HG03354 (cell line): ENCODE measurements around the gene FAM78B.

Experiments
- ATAC-seq: cut with Tn5 transposase; IDR thresholded peaks from one replicate; pipeline ENCODE4 v1.9.1; 2021; ENCODE audit warnings: mild to moderate bottlenecking; ENCODE audit not compliant: unreplicated experiment, poor library complexity, severe bottlenecking

Gene FAM78B

DNA sequence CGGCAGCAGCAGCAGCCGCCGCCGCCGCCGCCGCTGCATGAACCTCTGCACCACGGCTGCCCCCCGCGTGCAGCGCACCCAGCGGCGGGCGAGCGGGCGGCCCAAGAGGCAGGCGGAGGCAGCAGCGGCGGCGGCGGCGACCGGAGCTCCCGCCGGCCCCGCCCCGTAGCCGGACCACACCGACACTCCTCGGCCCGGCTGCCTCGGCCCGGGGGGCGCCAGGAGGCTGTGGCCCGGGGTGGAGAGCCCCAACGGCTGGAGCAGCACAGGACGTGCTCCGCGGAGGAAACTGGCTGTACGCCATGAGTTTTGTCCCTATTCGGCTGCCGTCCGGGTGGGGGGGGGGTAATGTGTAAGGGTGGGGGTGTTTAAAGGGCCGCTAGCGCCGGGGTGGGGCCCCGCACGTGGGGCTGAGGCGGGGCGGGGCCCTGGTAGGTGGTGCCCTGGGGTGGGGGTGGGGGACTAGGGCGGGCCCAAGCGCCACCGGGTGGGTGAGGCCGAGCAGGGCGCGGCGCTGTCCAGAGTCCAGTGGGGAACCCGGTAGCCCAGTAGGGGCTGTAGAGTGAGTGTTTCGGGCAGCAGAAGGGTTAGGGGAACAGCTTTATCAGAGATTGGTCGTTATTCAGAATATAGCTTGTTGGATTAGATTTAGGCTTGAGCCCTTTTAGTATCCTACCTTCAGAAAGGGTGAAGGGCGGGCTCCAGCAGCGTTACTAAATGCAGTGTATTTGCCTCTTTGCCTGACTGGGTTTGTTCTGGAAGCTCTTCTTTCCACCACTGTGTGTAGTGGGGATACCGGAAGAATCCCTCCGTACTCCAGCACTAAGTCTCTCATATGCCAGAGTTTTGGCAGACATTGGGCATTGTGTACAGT lies at the start of gene FAM78B:
TSS of gene FAM78B (minus strand) at position 304 of the 874 bp plus-strand sequence. CDS start 753 bp downstream, outside the sequence.
- peak; percentile 50 for ATAC-seq

DNA sequence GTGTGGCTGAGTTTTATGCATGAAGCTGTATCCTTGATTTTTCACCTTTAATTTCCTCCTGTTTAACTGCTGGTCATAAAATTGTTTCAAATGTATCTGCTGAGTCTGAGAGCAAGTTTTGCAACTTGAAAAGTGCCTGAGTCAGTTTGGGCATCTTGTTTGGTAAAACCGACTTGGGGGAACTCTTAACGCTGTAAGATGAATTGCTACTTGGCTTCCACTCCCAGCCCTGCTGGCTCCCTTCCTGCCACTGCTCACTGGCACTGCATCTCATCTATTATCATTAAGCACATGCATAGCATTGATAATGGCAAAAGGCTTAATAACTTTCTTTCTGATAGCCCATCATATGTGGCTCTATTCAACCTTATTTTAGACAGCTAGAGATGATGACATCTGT lies 35.7 kb upstream of the FAM78B start:
- no peak for ATAC-seq

DNA sequence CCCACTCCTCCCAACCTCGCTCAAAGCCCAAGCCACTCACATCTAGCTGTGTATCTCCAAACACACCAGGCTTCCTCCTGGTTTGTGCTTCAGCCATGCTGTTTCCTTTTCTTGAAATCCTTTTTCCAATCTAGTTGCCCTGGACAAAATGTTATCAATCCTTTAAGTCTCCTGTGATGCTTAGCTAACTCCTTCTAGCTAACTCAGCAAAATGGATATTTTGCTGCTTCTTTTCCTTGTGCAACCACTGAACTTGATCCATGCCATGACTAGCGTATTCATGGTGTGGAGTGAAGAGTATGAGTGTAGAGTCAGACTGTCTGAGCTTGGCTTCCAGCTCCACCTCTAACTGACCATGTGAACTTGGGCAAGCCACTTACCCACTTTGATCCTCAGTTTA lies 33.9 kb upstream of the FAM78B start:
- no peak for ATAC-seq

DNA sequence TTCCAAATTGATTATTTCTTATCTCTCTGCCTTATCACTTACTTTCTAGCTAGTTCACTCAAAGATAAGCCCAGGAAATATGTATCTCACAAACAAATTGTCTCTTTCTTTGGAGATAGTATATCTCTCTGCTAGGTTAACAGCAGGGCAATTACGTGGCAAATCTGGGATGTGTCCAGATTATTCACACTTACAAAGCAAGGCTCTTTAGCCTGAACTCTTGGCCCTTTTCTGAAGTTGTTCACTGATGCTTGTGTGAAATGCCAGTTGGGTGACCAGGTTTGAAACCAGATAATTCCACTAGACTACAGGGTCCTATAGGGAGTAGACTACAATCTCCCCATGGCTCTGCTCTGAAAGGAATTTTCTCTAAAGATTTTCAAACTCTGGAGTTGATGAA lies 30.8 kb upstream of the FAM78B start:
- ATAC-seq: no peak

DNA sequence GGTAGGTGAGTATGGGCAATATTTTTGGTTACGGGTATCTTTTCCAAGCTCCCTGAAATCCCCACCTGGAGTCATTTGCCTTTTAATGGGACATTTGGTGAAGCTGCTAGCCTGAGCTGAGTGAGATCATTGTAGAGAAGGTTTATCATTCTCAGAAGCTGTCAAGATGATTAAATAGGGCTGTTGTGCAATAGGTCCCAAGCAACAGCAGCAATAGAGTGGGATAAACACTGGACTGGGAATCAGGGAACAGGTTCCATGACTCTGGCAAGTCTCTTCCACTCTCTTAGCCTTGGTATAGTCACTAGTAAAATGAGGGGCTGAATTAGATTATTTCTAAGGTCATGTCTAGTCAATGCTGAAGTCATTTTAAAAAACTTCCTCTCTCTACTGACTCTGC lies 30.3 kb upstream of the FAM78B start:
- ATAC-seq: no peak

- no peak for ATAC-seq
Measured at GRCh38 chr1:166193057-166193698, 26.4 kb upstream of the FAM78B start.

DNA sequence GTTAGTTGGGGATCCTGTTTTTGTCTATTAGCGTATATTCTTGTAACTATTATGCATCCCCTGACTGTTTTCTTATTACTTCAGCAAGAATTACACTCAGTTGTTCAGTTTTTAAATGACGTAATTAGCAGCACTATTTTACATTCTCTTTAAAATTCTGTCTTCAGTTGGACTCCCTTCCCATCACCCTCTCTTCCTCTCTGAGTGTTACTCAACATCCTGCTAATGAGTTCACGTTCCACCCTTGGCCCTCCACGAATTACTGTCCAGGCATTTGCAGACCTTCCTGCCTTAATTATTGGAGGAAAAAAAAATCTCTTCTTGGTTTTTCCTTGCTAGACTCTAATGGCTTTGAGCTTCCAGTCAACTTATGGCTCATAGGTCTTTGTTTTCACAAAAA lies 23.6 kb upstream of the FAM78B start:
- ATAC-seq: no peak

DNA sequence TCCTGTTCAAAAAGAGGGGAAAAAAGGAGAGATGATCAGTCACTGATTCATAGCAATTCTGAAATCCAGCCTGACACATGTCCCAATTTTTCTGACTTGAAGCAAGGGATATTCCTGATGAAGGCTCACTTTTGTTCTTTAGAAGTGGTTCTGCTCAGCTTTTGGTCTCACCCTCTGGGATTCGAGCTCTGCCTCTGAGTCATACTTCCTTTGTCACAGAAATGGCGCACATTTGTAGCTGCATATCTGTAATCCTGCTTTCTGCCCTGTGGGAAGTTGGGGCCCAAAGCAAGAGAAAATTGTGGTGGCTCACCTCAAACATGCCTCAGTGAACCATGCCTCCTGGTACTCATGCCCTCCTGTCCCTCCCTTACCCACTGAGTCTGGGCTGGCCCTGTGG lies 22.3 kb upstream of the FAM78B start:
- no peak for ATAC-seq

DNA sequence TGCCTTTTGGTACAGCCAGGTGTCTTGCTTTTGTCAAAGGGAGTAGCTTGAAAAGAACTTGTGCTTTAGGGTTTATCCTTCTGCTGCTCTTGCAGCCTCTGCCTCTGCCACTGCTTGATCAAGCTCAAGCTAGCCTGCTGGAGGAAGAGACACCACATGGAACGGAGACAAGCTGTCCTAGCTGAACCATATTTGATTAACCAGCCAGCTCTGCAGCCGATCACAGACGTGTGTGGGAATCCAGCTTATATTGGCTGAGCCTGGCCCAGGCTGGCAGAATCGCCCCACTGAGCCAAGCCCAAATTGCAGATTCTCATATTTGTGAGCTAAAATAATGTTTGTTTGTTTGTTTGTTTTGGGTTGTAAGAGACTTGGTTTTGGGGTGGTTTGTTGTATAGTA lies 18.7 kb upstream of the FAM78B start:
- ATAC-seq: no peak

DNA sequence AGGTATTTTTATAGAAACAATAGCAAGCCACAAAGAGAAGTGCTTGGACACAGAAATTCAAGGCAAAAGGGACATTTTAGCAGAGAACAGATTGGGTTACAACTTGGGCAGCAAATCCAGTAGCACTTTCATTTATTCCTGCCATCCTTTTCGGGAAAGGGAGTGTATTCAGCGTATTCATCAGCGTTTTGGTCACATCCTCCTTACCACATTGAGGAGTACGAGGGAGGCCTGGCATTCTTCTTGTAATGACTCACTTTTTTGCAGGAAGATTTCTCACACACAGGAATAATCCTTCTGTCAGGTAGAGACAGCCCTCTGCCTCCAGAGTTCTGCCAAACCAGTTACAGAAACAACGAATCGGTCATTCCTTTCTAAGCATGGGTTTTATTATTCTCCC lies 18.1 kb upstream of the FAM78B start:
- ATAC-seq: no peak

- ATAC-seq: no peak
Measured at GRCh38 chr1:166184012-166184411, 17.2 kb upstream of the FAM78B start.

GRCh38 chr1:166182281-166182680 lies 15.5 kb upstream of the FAM78B start:
- ATAC-seq: peak; percentile 77

DNA sequence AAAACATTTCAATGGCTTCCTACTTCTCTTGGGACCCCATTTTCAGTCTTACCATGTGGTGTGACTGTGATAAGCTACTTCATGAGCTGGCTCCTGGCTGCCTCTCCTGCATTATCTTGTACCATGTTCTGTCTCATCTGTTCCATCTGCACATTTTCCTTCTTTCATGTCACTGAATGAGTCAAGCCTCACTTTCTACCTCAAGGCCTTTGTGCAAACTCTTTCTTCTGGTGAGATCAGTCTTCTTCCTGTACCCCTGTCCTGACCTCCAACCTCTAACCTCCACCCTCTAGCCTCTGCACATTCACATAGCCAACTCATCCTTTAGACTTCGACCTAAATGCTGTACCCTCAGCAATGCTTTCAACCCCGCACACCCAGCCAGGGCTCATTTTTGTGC lies 9.6 kb upstream of the FAM78B start:
- ATAC-seq: no peak

DNA sequence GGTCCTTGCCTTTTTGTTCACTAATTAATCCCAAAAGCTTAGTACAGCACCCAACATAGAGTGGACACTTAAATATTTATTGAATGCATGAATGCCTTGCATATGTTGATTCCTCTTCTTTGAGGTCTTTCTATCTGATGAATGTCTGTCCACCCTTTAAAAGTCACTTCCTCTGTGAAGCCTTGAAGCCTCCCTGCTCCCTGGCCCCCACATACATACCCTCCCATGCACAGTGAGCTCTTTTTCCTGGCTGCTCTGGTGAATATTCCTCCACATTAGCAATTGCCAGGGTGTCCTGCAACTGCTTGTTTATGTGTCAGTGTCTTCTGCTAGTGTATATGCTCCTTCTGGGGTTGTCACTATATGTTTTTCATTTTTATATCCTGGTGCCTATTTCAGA lies 8.2 kb upstream of the FAM78B start:
- ATAC-seq: no peak

- no peak for ATAC-seq
Measured at GRCh38 chr1:166174108-166174507, 7.3 kb upstream of the FAM78B start.

- no peak for ATAC-seq
Measured at GRCh38 chr1:166172106-166172505, 5.3 kb upstream of the FAM78B start.

GRCh38 chr1:166170726-166171125 lies 3.9 kb upstream of the FAM78B start:
- no peak for ATAC-seq

- ATAC-seq: peak; percentile 40
Measured at GRCh38 chr1:166170075-166170474, 3.3 kb upstream of the FAM78B start.

GRCh38 chr1:166169182-166169581 lies 2.4 kb upstream of the FAM78B start:
- no peak for ATAC-seq

DNA sequence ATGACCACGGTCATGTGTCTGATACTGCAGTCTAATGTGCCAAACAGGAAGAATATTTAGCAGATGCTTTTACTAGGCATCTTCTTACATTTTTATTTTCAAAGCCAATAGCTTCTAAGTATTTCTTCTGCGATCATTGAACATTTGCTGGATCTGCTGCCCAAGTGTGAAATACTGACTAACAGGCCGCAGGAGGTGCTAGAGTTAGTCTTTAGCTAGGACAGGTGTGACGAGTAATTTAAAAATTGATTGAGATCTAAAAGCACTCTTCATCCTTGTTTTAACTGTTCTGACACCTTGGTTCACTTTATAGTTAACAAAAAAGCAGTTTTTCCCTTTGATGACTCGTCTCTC lies 748 bp upstream of the FAM78B start:
- ATAC-seq: no peak

GRCh38 chr1:166166329-166166697 lies 488 bp downstream of the FAM78B start:
- ATAC-seq: peak; percentile 5
